Endothelial cell of umbilical vein (primary cell): ENCODE data around the gene GSC2. TPM values are rescaled to one million over a fixed set of nuclear protein-coding genes. Genes with fewer than 3 reads are reported as not detected.

Source experiments
- BruUV-seq: library from RNA; stranded (reverse); fragments of 400-500 nt; replicated peaks from 2 replicates; lab custom pipeline; 2021; lab: Mats Ljungman, UMichigan
- CTCF ChIA-PET: fragments of 300-600, 350-600 bp; sonication (Branson Sonifier 250); formaldehyde crosslinking; loops from one replicate; lab custom pipeline; 2021; ENCODE audit warnings: antibody characterized with exemption, inconsistent platforms; lab: Charles Lee
- POLR2A ChIA-PET: fragments of 300-600, 350-600 bp; sonication (Branson Sonifier 250); formaldehyde crosslinking; loops from one replicate; lab custom pipeline; 2021; ENCODE audit warnings: antibody characterized with exemption, inconsistent platforms; lab: Charles Lee
- DNase-seq: peaks from one replicate; pipeline ENCODE4 v3.0.0-alpha.2; 2011; ENCODE audit warnings: low read depth, low spot score
- FAIRE-seq: peaks from 2 replicates; lab custom pipeline; 2011; peaks lifted over from hg19 to GRCh38; lab: Jason Lieb, UNC
- H2AFZ ChIP-seq: 2 replicates; pipeline ENCODE4 v1.6.0; 2012; ENCODE audit warnings: low read depth, low read length, control low read depth, inconsistent platforms
- H3K27ac ChIP-seq: 2 replicates; pipeline ENCODE4 v1.5.1; 2011; ENCODE audit warnings: low read depth, mild to moderate bottlenecking, control low read depth, low read length, moderate library complexity; ENCODE audit not compliant: insufficient read depth
- H3K27me3 ChIP-seq, 2 experiments: 2 replicates each; pipeline versions ENCODE4 v1.6.0 to v1.6.1; 2011; ENCODE audit warnings: low read length in 2 of 2, mixed read lengths in 1 of 2; ENCODE audit not compliant: control insufficient read depth in 2 of 2, insufficient read depth in 2 of 2
- H3K36me3 ChIP-seq, 2 experiments: 2 replicates in 1 of 2; 3 replicates in 1 of 2; pipeline ENCODE4 v1.5.1; 2011; ENCODE audit warnings: low read length in 2 of 2, mild to moderate bottlenecking in 1 of 2, moderate library complexity in 1 of 2; ENCODE audit not compliant: control insufficient read depth in 2 of 2, insufficient read depth in 2 of 2; ENCODE audit errors: extremely low read depth in 1 of 2
- H3K4me1 ChIP-seq: 3 replicates; pipeline ENCODE4 v1.5.1; 2011; ENCODE audit warnings: mild to moderate bottlenecking, low read length; ENCODE audit not compliant: control insufficient read depth, insufficient read depth; ENCODE audit errors: extremely low read depth
- H3K4me2 ChIP-seq: 2 replicates; pipeline ENCODE4 v1.6.1; 2011; ENCODE audit warnings: low read length, control low read depth, mixed read lengths; ENCODE audit not compliant: insufficient read depth
- H3K4me3 ChIP-seq, 3 experiments: fragments of 200-600 bp in 1 of 3; sonication (generic), shearing (Covaris generic) in 1 of 3; replicated peaks in 1 of 3; 2 replicates each; pipeline ENCODE4 v1.5.1; 2011 to 2016; ENCODE audit warnings: control low read depth in 3 of 3, low read length in 3 of 3, mild to moderate bottlenecking in 2 of 3, inconsistent platforms in 1 of 3, low read depth in 1 of 3, moderate library complexity in 1 of 3; ENCODE audit not compliant: insufficient read depth in 1 of 3
- H3K79me2 ChIP-seq: 2 replicates; pipeline ENCODE4 v1.6.0; 2012; ENCODE audit warnings: low read length, inconsistent platforms; ENCODE audit not compliant: control insufficient read depth, insufficient read depth
- H3K9ac ChIP-seq: replicated peaks from 2 replicates; pipeline ENCODE3; 2011; ENCODE audit warnings: low read length, control low read depth; ENCODE audit not compliant: insufficient read depth; ENCODE audit errors: extremely low read depth
- H3K9me1 ChIP-seq: replicated peaks from 3 replicates; pipeline ENCODE4 v1.6.0; 2011; ENCODE audit warnings: mild to moderate bottlenecking, low read length; ENCODE audit not compliant: control insufficient read depth, insufficient read depth; ENCODE audit errors: extremely low read depth
- H3K9me3 ChIP-seq: replicated peaks from 2 replicates; pipeline ENCODE4 v1.5.1; 2012; ENCODE audit warnings: low read length, inconsistent platforms; ENCODE audit not compliant: control insufficient read depth, insufficient read depth
- H4K20me1 ChIP-seq: replicated peaks from 2 replicates; pipeline ENCODE3; 2011; ENCODE audit warnings: mild to moderate bottlenecking, low read length; ENCODE audit not compliant: control insufficient read depth, insufficient read depth; ENCODE audit errors: extremely low read depth
- EZH2 ChIP-seq: IDR thresholded peaks from 2 replicates; pipeline ENCODE4 v1.6.1; 2012; ENCODE audit warnings: borderline replicate concordance, low read depth, mild to moderate bottlenecking, moderate library complexity, low read length, inconsistent platforms; ENCODE audit not compliant: severe bottlenecking
- FOS ChIP-seq: IDR thresholded peaks from 2 replicates; pipeline ENCODE4 v1.6.1; 2011; ENCODE audit warnings: mild to moderate bottlenecking, low read length, moderate library complexity, borderline replicate concordance; ENCODE audit not compliant: insufficient read depth
- GATA2 ChIP-seq: IDR thresholded peaks from 2 replicates; pipeline ENCODE4 v1.7.0; 2011; ENCODE audit warnings: low read depth, mild to moderate bottlenecking, moderate library complexity, mixed read lengths, low read length; ENCODE audit not compliant: insufficient read length, insufficient read depth
- JUN ChIP-seq: IDR thresholded peaks from 2 replicates; pipeline ENCODE4 v1.6.1; 2011; ENCODE audit warnings: borderline replicate concordance, low read depth; ENCODE audit not compliant: insufficient read length, insufficient read depth
- MYC ChIP-seq: IDR thresholded peaks from one replicate; pipeline ENCODE4 v1.6.1; 2011; ENCODE audit warnings: mild to moderate bottlenecking, low read depth, low read length
- POLR2A ChIP-seq: IDR thresholded peaks from 2 replicates; pipeline ENCODE4 v1.6.1; 2012; ENCODE audit warnings: low read depth, mild to moderate bottlenecking, control low read depth, low read length
- POLR2AphosphoS5 ChIP-seq: IDR thresholded peaks from 2 replicates; pipeline ENCODE4 v1.6.1; 2012; ENCODE audit warnings: low read depth, mild to moderate bottlenecking, control low read depth, low read length, moderate library complexity; ENCODE audit not compliant: insufficient read depth
- dilution Hi-C: fragments of 300-500 bp; cut with MboI; formaldehyde crosslinking; loops from one replicate; pipeline ENCODE4 v1.15.0; 2019; ENCODE audit warnings: low sequenced_read_pairs; ENCODE audit not compliant: extremely low pct_ligation_motif_present
- intact Hi-C: fragments of 100-400 bp; cut with micrococcal nuclease; formaldehyde crosslinking; loops from one replicate; pipeline ENCODE4 v1.10.0; 2022
- polyA plus RNA-seq, 4 experiments: library from polyadenylated mRNA; depleted of rRNA in 3 of 4; stranded (reverse) in 3 of 4; unstranded in 1 of 4; fragments of >200 nt; gene quantifications; 2 replicates each; pipeline versions ENCODE4 v1.2.1 to v1.2.3, GENCODE V29; 2011 to 2012; ENCODE audit warnings: missing spikeins in 1 of 4
- total RNA-seq: library from RNA; stranded (reverse); gene quantifications from 2 replicates; pipeline ENCODE4 v1.2.3, GENCODE V29; 2021
- TF ChIP-seq, protein P1 (sequence below), 2 donors: IDR thresholded peaks; 1 replicate in 1 of 2; 2 replicates in 1 of 2; pipeline ENCODE4 v1.5.1; 2011; ENCODE audit warnings: low read length in 2 of 2, mild to moderate bottlenecking in 2 of 2, moderate library complexity in 2 of 2, control low read depth in 1 of 2, inconsistent platforms in 1 of 2, low read depth in 1 of 2; ENCODE audit not compliant: insufficient read depth in 1 of 2; ENCODE audit errors: extremely low read depth in 1 of 2

Gene GSC2
- total and polyA plus RNA-seq, 2 donors (not counting 3 experiments of a cell fraction or from before 2014, with no cell fraction given) = not detected

DNA sequence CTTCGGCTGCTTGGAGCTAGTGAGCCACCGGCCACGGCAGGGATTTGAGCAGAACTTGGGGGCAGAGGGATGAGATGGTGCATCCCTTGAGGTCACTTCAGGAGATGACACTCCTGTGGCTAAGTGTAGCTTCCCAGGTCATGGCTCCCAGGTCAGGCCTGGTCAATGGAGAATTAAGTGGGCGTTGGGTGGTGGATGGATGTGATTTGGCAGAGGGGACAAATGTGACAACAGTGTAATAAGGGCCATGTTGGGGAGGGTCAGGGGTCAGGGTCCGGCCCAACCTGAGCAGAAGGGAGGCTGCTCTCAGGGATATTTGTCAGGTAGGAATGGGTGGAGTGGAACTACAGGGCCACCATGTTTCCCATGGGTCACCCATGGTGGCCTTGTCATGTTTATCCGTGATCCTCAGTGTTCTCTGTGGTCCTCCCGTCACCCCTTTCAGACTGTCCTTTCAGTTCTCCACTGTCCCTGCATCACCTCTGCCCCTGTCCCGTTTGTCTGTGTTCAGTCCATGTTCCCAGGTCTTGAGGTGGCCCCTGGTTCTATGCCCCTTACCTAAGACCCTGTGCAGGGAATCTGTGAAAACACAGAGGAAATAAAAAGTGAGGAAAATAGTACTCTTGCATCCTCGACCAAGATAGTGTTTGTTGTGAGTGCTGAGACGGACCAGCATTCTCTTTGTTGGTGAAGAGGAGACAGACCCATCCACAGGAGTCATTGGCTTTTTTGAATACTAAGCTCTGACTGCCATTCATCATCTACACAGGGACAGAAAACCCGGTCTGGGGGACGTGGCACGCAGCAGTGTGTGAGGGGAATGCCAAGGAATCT is 22.3 kb upstream of the GSC2 start:
- peaks cover 17 to 19% of the 10 kb centered on the region in 2 experiments for H3K27me3 ChIP-seq
- BruUV-seq = no TSS peak
- peaks cover 0 to 5% of the 10 kb centered on the region in 2 experiments for H3K36me3 ChIP-seq
- no peak for DNase-seq
- TF ChIP-seq GATA2 = no peak
- TF ChIP-seq POLR2AphosphoS5 = no peak
- TF ChIP-seq JUN = no peak
- TF ChIP-seq, protein P1, sequence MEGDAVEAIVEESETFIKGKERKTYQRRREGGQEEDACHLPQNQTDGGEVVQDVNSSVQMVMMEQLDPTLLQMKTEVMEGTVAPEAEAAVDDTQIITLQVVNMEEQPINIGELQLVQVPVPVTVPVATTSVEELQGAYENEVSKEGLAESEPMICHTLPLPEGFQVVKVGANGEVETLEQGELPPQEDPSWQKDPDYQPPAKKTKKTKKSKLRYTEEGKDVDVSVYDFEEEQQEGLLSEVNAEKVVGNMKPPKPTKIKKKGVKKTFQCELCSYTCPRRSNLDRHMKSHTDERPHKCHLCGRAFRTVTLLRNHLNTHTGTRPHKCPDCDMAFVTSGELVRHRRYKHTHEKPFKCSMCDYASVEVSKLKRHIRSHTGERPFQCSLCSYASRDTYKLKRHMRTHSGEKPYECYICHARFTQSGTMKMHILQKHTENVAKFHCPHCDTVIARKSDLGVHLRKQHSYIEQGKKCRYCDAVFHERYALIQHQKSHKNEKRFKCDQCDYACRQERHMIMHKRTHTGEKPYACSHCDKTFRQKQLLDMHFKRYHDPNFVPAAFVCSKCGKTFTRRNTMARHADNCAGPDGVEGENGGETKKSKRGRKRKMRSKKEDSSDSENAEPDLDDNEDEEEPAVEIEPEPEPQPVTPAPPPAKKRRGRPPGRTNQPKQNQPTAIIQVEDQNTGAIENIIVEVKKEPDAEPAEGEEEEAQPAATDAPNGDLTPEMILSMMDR (IDR thresholded peaks at IDR 0.05; ENCODE audit: extremely low read depth in 1 of 2, insufficient read depth in 1 of 2, low read depth in 1 of 2, low read length in 2 of 2) = no peak
- no peak for TF ChIP-seq FOS
- no peak for TF ChIP-seq MYC
- no peak for TF ChIP-seq EZH2
- no peak for TF ChIP-seq POLR2A
- no peak overlapping the region for H2AFZ ChIP-seq
- H3K9me3 ChIP-seq = no peaks in the 10 kb centered on the region
- no peaks in the 10 kb centered on the region for H4K20me1 ChIP-seq
- H3K4me2 ChIP-seq = peak overlapping the region; percentile 83
- H3K4me1 ChIP-seq = peaks cover 19% of the 10 kb centered on the region
- peak overlapping the region; percentile 86 for H3K9ac ChIP-seq
- CTCF ChIA-PET = no interaction called here
- H3K4me3 ChIP-seq = peak overlapping the region; percentile 65 to 84 (median 73)
- POLR2A ChIA-PET = no interaction called here
- dilution Hi-C loops (no loop called here), intact Hi-C loops (no loop called here)
- FAIRE-seq = no peak
- H3K79me2 ChIP-seq = peaks cover 29% of the 10 kb centered on the region
- H3K27ac ChIP-seq = peak overlapping the region; percentile 50
- H3K9me1 ChIP-seq = no peaks in the 10 kb centered on the region
